MM.1S (cell line): ENCODE measurements around the gene RNF150.

Source experiments
- EZH2 ChIP-seq: fragments of 300-600 bp; sonication (generic); optimal IDR thresholded peaks from 2 replicates; pipeline ENCODE3; 2017; ENCODE audit warnings: low read depth, mild to moderate bottlenecking, antibody characterized with exemption, low read length, mixed read lengths
- EZH2phosphoT487 ChIP-seq: fragments of 300-600 bp; sonication (generic); IDR thresholded peaks from 2 replicates; pipeline ENCODE4 v1.6.1; 2018; ENCODE audit warnings: antibody characterized with exemption, low read length
- TF ChIP-seq, protein P1 (sequence below): fragments of 300-600 bp; sonication (generic); IDR thresholded peaks from 2 replicates; pipeline ENCODE4 v1.5.1; 2016; ENCODE audit warnings: antibody characterized with exemption, low read length, mixed read lengths

DNA sequence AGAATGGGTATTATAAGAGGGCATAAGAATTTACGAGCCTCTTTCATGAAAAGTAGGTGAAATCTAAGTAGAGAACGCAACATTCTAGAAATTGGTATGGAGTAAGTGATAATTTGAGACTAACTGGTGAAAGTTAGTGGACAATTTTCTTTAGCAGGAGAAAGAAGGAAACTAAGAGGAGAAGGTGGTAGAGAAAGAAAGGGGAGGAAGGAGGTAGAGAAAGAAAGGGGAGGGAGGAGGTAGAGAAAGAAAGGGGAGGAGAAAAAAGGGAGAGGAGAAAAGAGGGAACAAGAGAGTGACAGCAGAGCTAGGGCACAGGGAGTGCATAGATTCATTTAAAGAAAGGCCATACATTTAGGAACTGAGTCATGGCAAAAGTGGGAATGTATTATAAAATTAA is 94.1 kb downstream of the RNF150 start:
- TF ChIP-seq EZH2 (no peak), EZH2phosphoT487 (no peak)
- TF ChIP-seq, protein P1, sequence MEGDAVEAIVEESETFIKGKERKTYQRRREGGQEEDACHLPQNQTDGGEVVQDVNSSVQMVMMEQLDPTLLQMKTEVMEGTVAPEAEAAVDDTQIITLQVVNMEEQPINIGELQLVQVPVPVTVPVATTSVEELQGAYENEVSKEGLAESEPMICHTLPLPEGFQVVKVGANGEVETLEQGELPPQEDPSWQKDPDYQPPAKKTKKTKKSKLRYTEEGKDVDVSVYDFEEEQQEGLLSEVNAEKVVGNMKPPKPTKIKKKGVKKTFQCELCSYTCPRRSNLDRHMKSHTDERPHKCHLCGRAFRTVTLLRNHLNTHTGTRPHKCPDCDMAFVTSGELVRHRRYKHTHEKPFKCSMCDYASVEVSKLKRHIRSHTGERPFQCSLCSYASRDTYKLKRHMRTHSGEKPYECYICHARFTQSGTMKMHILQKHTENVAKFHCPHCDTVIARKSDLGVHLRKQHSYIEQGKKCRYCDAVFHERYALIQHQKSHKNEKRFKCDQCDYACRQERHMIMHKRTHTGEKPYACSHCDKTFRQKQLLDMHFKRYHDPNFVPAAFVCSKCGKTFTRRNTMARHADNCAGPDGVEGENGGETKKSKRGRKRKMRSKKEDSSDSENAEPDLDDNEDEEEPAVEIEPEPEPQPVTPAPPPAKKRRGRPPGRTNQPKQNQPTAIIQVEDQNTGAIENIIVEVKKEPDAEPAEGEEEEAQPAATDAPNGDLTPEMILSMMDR: no peak
